Measurements from ENCODE around the gene KPNA3. TPM values are rescaled to one million over a fixed set of nuclear protein-coding genes. Genes with fewer than 3 reads are reported as not detected.

KPNA3 gene
- polyA plus RNA-seq, 1 donor from 2014 or later: 41.7 TPM

DNA sequence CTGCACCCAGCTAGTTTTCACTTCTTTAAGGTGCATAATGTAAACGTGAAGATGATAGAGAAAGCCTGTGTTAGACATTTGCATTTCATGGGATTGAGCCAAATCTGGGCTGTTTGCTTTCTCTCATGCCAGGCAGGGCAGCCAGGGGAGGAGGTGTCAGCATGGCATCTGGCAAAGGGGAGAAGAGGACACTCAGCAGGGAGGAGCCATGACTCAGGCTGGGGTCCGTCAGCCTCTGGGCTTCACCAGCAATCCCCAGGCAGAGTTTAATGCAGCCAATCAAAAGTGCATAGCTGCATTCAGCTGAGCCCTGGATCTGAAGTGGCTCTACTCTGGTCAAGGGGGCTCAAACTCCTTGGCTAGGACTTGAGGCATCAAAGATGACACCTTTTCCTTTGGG is 124.7 kb downstream of the KPNA3 start:
- Histone ChIP-seq H3K9me3 (ENCODE audit: low read length) (no peaks in the 10 kb centered on the region), H4K20me1 (ENCODE audit: insufficient read depth) (no peaks in the 10 kb centered on the region), H3K4me2 (ENCODE audit: low read length) (no peak overlapping the region), H3K27ac (ENCODE audit: low read length) (no peak overlapping the region), H3F3A (ENCODE audit: insufficient read depth, low read length, poor library complexity, severe bottlenecking) (no peaks in the 10 kb centered on the region), H3K9me2 (ENCODE audit: insufficient read depth, low read length) (no peaks in the 10 kb centered on the region), H3K36me3 (ENCODE audit: insufficient read depth, low read length) (no peaks in the 10 kb centered on the region), H3K9ac (ENCODE audit: low read length) (no peak overlapping the region), H2AFZ (ENCODE audit: low read depth, low read length) (no peak overlapping the region), H3K27me3 (ENCODE audit: insufficient read depth, low read depth, low read length) (no peaks in the 10 kb centered on the region), H3K4me3 (ENCODE audit: low read length) (no peak overlapping the region), H3K79me2 (replicated peaks; ENCODE audit: insufficient read depth, low read length) (no peaks in the 10 kb centered on the region)
- TF ChIP-seq EP300 (conservative IDR thresholded peaks at IDR 0.05; ENCODE audit: poor library complexity, severe bottlenecking) (no peak), RAD21 (conservative IDR thresholded peaks at IDR 0.05) (no peak), MXI1 (conservative IDR thresholded peaks at IDR 0.05; ENCODE audit: poor library complexity, severe bottlenecking) (no peak), TAF1 (IDR thresholded peaks at IDR 0.05; ENCODE audit: low read depth) (no peak), REST (IDR thresholded peaks at IDR 0.05; ENCODE audit: borderline replicate concordance) (no peak), POLR2AphosphoS5 (IDR thresholded peaks at IDR 0.05) (no peak), SMC3 (conservative IDR thresholded peaks at IDR 0.05; ENCODE audit: poor library complexity) (no peak), EZH2 (IDR thresholded peaks at IDR 0.05; ENCODE audit: borderline replicate concordance, insufficient read depth, low read length, poor library complexity, severe bottlenecking) (no peak)
- TF ChIP-seq, protein P1, sequence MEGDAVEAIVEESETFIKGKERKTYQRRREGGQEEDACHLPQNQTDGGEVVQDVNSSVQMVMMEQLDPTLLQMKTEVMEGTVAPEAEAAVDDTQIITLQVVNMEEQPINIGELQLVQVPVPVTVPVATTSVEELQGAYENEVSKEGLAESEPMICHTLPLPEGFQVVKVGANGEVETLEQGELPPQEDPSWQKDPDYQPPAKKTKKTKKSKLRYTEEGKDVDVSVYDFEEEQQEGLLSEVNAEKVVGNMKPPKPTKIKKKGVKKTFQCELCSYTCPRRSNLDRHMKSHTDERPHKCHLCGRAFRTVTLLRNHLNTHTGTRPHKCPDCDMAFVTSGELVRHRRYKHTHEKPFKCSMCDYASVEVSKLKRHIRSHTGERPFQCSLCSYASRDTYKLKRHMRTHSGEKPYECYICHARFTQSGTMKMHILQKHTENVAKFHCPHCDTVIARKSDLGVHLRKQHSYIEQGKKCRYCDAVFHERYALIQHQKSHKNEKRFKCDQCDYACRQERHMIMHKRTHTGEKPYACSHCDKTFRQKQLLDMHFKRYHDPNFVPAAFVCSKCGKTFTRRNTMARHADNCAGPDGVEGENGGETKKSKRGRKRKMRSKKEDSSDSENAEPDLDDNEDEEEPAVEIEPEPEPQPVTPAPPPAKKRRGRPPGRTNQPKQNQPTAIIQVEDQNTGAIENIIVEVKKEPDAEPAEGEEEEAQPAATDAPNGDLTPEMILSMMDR (IDR thresholded peaks at IDR 0.05; ENCODE audit: poor library complexity, severe bottlenecking): no peak

DNA sequence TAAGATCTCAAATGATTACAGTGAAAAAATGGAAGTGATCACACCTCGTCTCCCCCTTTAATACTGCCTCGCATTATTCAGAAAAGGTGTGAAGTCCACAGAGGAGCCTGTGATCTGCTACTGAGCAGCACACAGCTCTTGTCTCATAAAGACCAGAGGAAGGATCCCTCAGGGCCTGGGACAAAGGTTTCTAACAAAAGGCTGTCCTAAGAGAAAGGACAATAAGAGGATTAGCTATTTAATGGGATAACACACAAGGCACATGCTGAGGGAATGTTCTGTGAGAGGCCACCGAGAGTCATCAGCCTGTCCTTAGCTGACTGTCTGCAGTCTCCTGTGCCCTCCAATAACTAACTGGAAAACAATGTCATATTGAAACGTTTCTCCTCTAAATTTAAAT is 127.9 kb downstream of the KPNA3 start:
- no peaks in the 10 kb centered on the region for H3K36me3 ChIP-seq (ENCODE audit: insufficient read depth, low read length)
- H3K9ac ChIP-seq (ENCODE audit: low read length): no peak overlapping the region
- no peaks in the 10 kb centered on the region for H3K79me2 ChIP-seq (replicated peaks; ENCODE audit: insufficient read depth, low read length)
- no peaks in the 10 kb centered on the region for H3F3A ChIP-seq (ENCODE audit: insufficient read depth, low read length, poor library complexity, severe bottlenecking)
- H3K9me2 ChIP-seq (ENCODE audit: insufficient read depth, low read length): no peaks in the 10 kb centered on the region
- H4K20me1 ChIP-seq (ENCODE audit: insufficient read depth): no peaks in the 10 kb centered on the region
- H2AFZ ChIP-seq (ENCODE audit: low read depth, low read length): no peak overlapping the region
- no peaks in the 10 kb centered on the region for H3K9me3 ChIP-seq (ENCODE audit: low read length)
- no peak overlapping the region for H3K4me3 ChIP-seq (ENCODE audit: low read length)
- H3K27me3 ChIP-seq (ENCODE audit: insufficient read depth, low read depth, low read length): no peaks in the 10 kb centered on the region
- TF ChIP-seq MXI1 (conservative IDR thresholded peaks at IDR 0.05; ENCODE audit: poor library complexity, severe bottlenecking) (no peak), EP300 (conservative IDR thresholded peaks at IDR 0.05; ENCODE audit: poor library complexity, severe bottlenecking) (no peak), EZH2 (IDR thresholded peaks at IDR 0.05; ENCODE audit: borderline replicate concordance, insufficient read depth, low read length, poor library complexity, severe bottlenecking) (no peak), RAD21 (conservative IDR thresholded peaks at IDR 0.05) (no peak), TAF1 (IDR thresholded peaks at IDR 0.05; ENCODE audit: low read depth) (no peak), POLR2AphosphoS5 (IDR thresholded peaks at IDR 0.05) (no peak), REST (IDR thresholded peaks at IDR 0.05; ENCODE audit: borderline replicate concordance) (no peak), SMC3 (conservative IDR thresholded peaks at IDR 0.05; ENCODE audit: poor library complexity) (no peak)
- TF ChIP-seq, protein P1 (IDR thresholded peaks at IDR 0.05; ENCODE audit: poor library complexity, severe bottlenecking): no peak
- H3K4me2 ChIP-seq (ENCODE audit: low read length): no peak overlapping the region
- H3K27ac ChIP-seq (ENCODE audit: low read length): no peak overlapping the region
